ENCODE data around the gene EMC1. TPM values are rescaled to one million over a fixed set of nuclear protein-coding genes. Genes with fewer than 3 reads are reported as not detected.

The EMC1 gene
- total and polyA plus RNA-seq, 2 donors (not counting 3 experiments of a cell fraction or from before 2014, with no cell fraction given): 77.5 to 164 TPM

DNA sequence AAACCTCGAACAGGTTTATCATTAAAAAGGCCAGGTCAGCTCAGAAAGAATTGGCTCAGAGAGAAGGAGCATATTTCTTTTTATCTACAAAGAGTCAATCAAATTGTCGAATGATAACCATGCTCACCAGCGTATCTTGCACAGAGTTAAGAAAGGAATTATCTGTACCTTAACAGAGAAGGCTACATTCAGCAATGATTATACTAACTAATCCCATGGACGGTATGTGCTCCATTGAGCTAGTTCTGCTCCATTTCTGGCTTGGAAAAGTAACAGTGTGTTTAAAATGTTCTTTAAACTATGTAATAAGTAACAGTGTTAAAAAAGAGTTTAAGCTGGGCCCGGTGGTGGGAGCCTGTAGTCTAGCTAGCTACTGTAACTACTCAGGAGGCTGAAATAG lies 45.5 kb downstream of the EMC1 start:
- ChIA-PET CTCF (interaction anchor here (1.5 to 1.8 kb wide), 2 partner anchors 11 to 448 kb away, joined by 3 to 5 read pairs; no protein-coding TSS in a partner anchor), POLR2A (no interaction called here)
- peaks cover 27% of the 10 kb centered on the region for H3K4me1 ChIP-seq (ENCODE audit: control insufficient read depth, extremely low read depth, insufficient read depth, low read length)
- TF ChIP-seq MAX (IDR thresholded peaks at IDR 0.05; ENCODE audit: insufficient read depth, insufficient read length) (no peak), EZH2 (IDR thresholded peaks at IDR 0.05; ENCODE audit: borderline replicate concordance, low read depth, low read length, severe bottlenecking) (no peak), JUN (IDR thresholded peaks at IDR 0.05; ENCODE audit: borderline replicate concordance, insufficient read depth, insufficient read length, low read depth) (no peak), FOS (IDR thresholded peaks at IDR 0.05; ENCODE audit: borderline replicate concordance, insufficient read depth, low read length) (no peak), GATA2 (IDR thresholded peaks at IDR 0.05; ENCODE audit: insufficient read depth, insufficient read length, low read depth, low read length) (no peak), MYC (IDR thresholded peaks at IDR 0.05; ENCODE audit: low read depth, low read length) (no peak)
- no TSS peak for BruUV-seq (replicated peaks)
- H3K79me2 ChIP-seq (ENCODE audit: control insufficient read depth, insufficient read depth, low read length): peaks cover 95% of the 10 kb centered on the region
- H3K27ac ChIP-seq (ENCODE audit: insufficient read depth, low read depth, low read length): no peak overlapping the region
- H4K20me1 ChIP-seq (replicated peaks; ENCODE audit: control insufficient read depth, extremely low read depth, insufficient read depth, low read length): peaks cover 8% of the 10 kb centered on the region
- no peaks in the 10 kb centered on the region for H3K27me3 ChIP-seq (ENCODE audit: control insufficient read depth in 2 of 2, insufficient read depth in 2 of 2, low read length in 2 of 2)
- H3K4me3 ChIP-seq (replicated peaks in 1 of 3; ENCODE audit: insufficient read depth in 1 of 3, low read depth in 1 of 3, low read length in 3 of 3): no peak overlapping the region
- no peaks in the 10 kb centered on the region for H3K9me1 ChIP-seq (replicated peaks; ENCODE audit: control insufficient read depth, extremely low read depth, insufficient read depth, low read length)
- no peak overlapping the region for H2AFZ ChIP-seq (ENCODE audit: low read depth, low read length)
- intact Hi-C loops (cut with micrococcal nuclease): no loop called here
- no peaks in the 10 kb centered on the region for H3K9me3 ChIP-seq (replicated peaks; ENCODE audit: control insufficient read depth, insufficient read depth, low read length)
- DNase-seq (ENCODE audit: low read depth, low spot score) (no peak), FAIRE-seq (no peak)
- no peak overlapping the region for H3K4me2 ChIP-seq (ENCODE audit: insufficient read depth, low read length)
- dilution Hi-C loops (cut with MboI; ENCODE audit: extremely low pct_ligation_motif_present, low sequenced_read_pairs): no loop called here
- H3K36me3 ChIP-seq (ENCODE audit: control insufficient read depth in 2 of 2, extremely low read depth in 1 of 2, insufficient read depth in 2 of 2, low read length in 2 of 2): peaks cover 0 to 3% of the 10 kb centered on the region in 2 experiments
- H3K9ac ChIP-seq (replicated peaks; ENCODE audit: extremely low read depth, insufficient read depth, low read length): no peak overlapping the region

DNA sequence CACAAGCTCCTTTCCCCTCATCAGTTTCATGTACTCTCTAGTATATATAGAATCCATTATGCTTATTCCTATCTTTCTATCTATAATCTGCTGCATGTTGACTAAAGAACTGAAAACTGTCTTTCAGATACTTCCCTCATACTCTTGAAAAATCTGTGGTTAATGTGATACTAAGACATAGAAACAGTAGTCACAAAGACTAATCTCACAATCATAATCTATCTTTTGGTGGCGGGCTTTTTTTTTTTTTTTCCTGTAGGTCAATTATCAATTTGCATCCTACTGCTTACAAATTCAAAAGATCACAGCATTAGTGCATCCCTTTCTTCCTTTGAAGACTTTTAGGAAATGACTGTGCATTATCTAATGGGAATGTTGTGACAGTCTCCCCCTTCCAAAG lies 45.9 kb downstream of the EMC1 start:
- peaks cover 8% of the 10 kb centered on the region for H4K20me1 ChIP-seq (replicated peaks; ENCODE audit: control insufficient read depth, extremely low read depth, insufficient read depth, low read length)
- no peaks in the 10 kb centered on the region for H3K27me3 ChIP-seq (ENCODE audit: control insufficient read depth in 2 of 2, insufficient read depth in 2 of 2, low read length in 2 of 2)
- H3K4me2 ChIP-seq (ENCODE audit: insufficient read depth, low read length): no peak overlapping the region
- TF ChIP-seq MYC (IDR thresholded peaks at IDR 0.05; ENCODE audit: low read depth, low read length) (no peak), EZH2 (IDR thresholded peaks at IDR 0.05; ENCODE audit: borderline replicate concordance, low read depth, low read length, severe bottlenecking) (no peak), POLR2A (IDR thresholded peaks at IDR 0.05; ENCODE audit: low read depth, low read length) (no peak), MAX (IDR thresholded peaks at IDR 0.05; ENCODE audit: insufficient read depth, insufficient read length) (no peak), FOS (IDR thresholded peaks at IDR 0.05; ENCODE audit: borderline replicate concordance, insufficient read depth, low read length) (no peak), JUN (IDR thresholded peaks at IDR 0.05; ENCODE audit: borderline replicate concordance, insufficient read depth, insufficient read length, low read depth) (no peak), POLR2AphosphoS5 (IDR thresholded peaks at IDR 0.05; ENCODE audit: insufficient read depth, low read depth, low read length) (no peak), GATA2 (IDR thresholded peaks at IDR 0.05; ENCODE audit: insufficient read depth, insufficient read length, low read depth, low read length) (no peak)
- TF ChIP-seq, protein P1, sequence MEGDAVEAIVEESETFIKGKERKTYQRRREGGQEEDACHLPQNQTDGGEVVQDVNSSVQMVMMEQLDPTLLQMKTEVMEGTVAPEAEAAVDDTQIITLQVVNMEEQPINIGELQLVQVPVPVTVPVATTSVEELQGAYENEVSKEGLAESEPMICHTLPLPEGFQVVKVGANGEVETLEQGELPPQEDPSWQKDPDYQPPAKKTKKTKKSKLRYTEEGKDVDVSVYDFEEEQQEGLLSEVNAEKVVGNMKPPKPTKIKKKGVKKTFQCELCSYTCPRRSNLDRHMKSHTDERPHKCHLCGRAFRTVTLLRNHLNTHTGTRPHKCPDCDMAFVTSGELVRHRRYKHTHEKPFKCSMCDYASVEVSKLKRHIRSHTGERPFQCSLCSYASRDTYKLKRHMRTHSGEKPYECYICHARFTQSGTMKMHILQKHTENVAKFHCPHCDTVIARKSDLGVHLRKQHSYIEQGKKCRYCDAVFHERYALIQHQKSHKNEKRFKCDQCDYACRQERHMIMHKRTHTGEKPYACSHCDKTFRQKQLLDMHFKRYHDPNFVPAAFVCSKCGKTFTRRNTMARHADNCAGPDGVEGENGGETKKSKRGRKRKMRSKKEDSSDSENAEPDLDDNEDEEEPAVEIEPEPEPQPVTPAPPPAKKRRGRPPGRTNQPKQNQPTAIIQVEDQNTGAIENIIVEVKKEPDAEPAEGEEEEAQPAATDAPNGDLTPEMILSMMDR (IDR thresholded peaks at IDR 0.05; ENCODE audit: extremely low read depth in 1 of 2, insufficient read depth in 1 of 2, low read depth in 1 of 2, low read length in 2 of 2): no peak
- no peak overlapping the region for H3K27ac ChIP-seq (ENCODE audit: insufficient read depth, low read depth, low read length)
- H3K9me3 ChIP-seq (replicated peaks; ENCODE audit: control insufficient read depth, insufficient read depth, low read length): no peaks in the 10 kb centered on the region
- no TSS peak for BruUV-seq (replicated peaks)
- H3K36me3 ChIP-seq (ENCODE audit: control insufficient read depth in 2 of 2, extremely low read depth in 1 of 2, insufficient read depth in 2 of 2, low read length in 2 of 2): peaks cover 0 to 3% of the 10 kb centered on the region in 2 experiments
- peaks cover 25% of the 10 kb centered on the region for H3K4me1 ChIP-seq (ENCODE audit: control insufficient read depth, extremely low read depth, insufficient read depth, low read length)
- FAIRE-seq: no peak
- H3K9ac ChIP-seq (replicated peaks; ENCODE audit: extremely low read depth, insufficient read depth, low read length): no peak overlapping the region
- H2AFZ ChIP-seq (ENCODE audit: low read depth, low read length): no peak overlapping the region
- intact Hi-C loops (cut with micrococcal nuclease) (no loop called here), dilution Hi-C loops (cut with MboI; ENCODE audit: extremely low pct_ligation_motif_present, low sequenced_read_pairs) (no loop called here)
- ChIA-PET CTCF (interaction anchor here (1.5 to 1.8 kb wide), 2 partner anchors 11 to 448 kb away, joined by 3 to 5 read pairs; no protein-coding TSS in a partner anchor), POLR2A (interaction anchor here (0.7 kb wide), 1 partner anchor 763 kb away, joined by 7 read pairs; no protein-coding TSS in a partner anchor)
- H3K4me3 ChIP-seq (replicated peaks in 1 of 3; ENCODE audit: insufficient read depth in 1 of 3, low read depth in 1 of 3, low read length in 3 of 3): no peak overlapping the region
- no peaks in the 10 kb centered on the region for H3K9me1 ChIP-seq (replicated peaks; ENCODE audit: control insufficient read depth, extremely low read depth, insufficient read depth, low read length)
- no peak for DNase-seq (ENCODE audit: low read depth, low spot score)
- peaks cover 95% of the 10 kb centered on the region for H3K79me2 ChIP-seq (ENCODE audit: control insufficient read depth, insufficient read depth, low read length)

All from endothelial cell of umbilical vein (primary cell).